OCI-LY7 (cell line): ENCODE measurements around the gene LCNL1. TPM values are rescaled to one million over a fixed set of nuclear protein-coding genes. Genes with fewer than 3 reads are reported as not detected.

ENCODE experiments used
- BruUV-seq: library from RNA; stranded (reverse); fragments of 400-500 nt; replicated peaks from 2 replicates; lab custom pipeline; 2021; lab: Mats Ljungman, UMichigan
- CTCF ChIA-PET: fragments of 300-600 bp; sonication (Branson Sonifier 250); formaldehyde crosslinking; loops from one replicate; lab custom pipeline; 2022; ENCODE audit warnings: antibody characterized with exemption; ENCODE audit not compliant: unreplicated experiment; lab: Charles Lee
- POLR2A ChIA-PET: fragments of 300-600 bp; sonication (Branson Sonifier 250); formaldehyde crosslinking; loops from one replicate; lab custom pipeline; 2022; ENCODE audit warnings: antibody characterized with exemption; lab: Charles Lee
- DNase-seq: peaks from one replicate; pipeline ENCODE4 v3.0.0-alpha.2; 2015; ENCODE audit warnings: low spot score
- H2AFZ ChIP-seq: fragments of 200-600 bp; sonication (generic), shearing (Covaris generic); 2 replicates; pipeline ENCODE4 v1.6.1; 2014; ENCODE audit warnings: mild to moderate bottlenecking, antibody characterized with exemption, low read length, moderate library complexity
- H3K27ac ChIP-seq: fragments of 200-600 bp; sonication (generic); 2 replicates; pipeline ENCODE4 v1.5.1; 2014; ENCODE audit warnings: mixed run types, low read depth, mild to moderate bottlenecking, moderate library complexity, low read length, inconsistent platforms; ENCODE audit not compliant: poor library complexity, severe bottlenecking
- H3K36me3 ChIP-seq: fragments of 200-600 bp; sonication (generic); 2 replicates; pipeline ENCODE4 v1.6.1; 2014; ENCODE audit warnings: mild to moderate bottlenecking, antibody characterized with exemption, low read length, moderate library complexity, mixed read lengths; ENCODE audit not compliant: insufficient read depth
- H3K4me1 ChIP-seq: fragments of 200-600 bp; sonication (generic); 2 replicates; pipeline ENCODE4 v1.5.1; 2014; ENCODE audit warnings: mild to moderate bottlenecking, low read length; ENCODE audit not compliant: insufficient read depth, poor library complexity, severe bottlenecking
- H3K4me2 ChIP-seq: fragments of 200-600 bp; sonication (generic); 2 replicates; pipeline ENCODE4 v1.6.1; 2014; ENCODE audit warnings: mild to moderate bottlenecking, low read length
- H3K4me3 ChIP-seq: fragments of 200-600 bp; sonication (generic); 2 replicates; pipeline ENCODE4 v1.5.1; 2014; ENCODE audit warnings: mild to moderate bottlenecking, low read depth, low read length; ENCODE audit not compliant: poor library complexity, severe bottlenecking
- H3K79me2 ChIP-seq: fragments of 200-600 bp; sonication (generic); 2 replicates; pipeline ENCODE4 v1.6.1; 2016; ENCODE audit warnings: low read depth, mild to moderate bottlenecking, low read length, moderate library complexity, mixed read lengths; ENCODE audit not compliant: insufficient read depth
- H3K9me2 ChIP-seq: fragments of 200-600 bp; sonication (generic); 2 replicates; pipeline ENCODE4 v1.6.1; 2016; ENCODE audit warnings: mild to moderate bottlenecking, low read length, mixed read lengths; ENCODE audit not compliant: insufficient read depth
- H3K9me3 ChIP-seq: fragments of 200-600 bp; sonication (generic); 2 replicates; pipeline ENCODE4 v1.6.1; 2014; ENCODE audit warnings: mild to moderate bottlenecking, mixed run types, low read length, mixed read lengths
- H4K20me1 ChIP-seq: fragments of 200-600 bp; sonication (generic); 2 replicates; pipeline ENCODE4 v1.6.1; 2014; ENCODE audit warnings: mild to moderate bottlenecking, antibody characterized with exemption, low read length, moderate library complexity, mixed read lengths; ENCODE audit not compliant: insufficient read depth
- EZH2phosphoT487 ChIP-seq: fragments of 200-600 bp; sonication (generic); IDR thresholded peaks from 2 replicates; pipeline ENCODE4 v1.6.1; 2018; ENCODE audit warnings: low read depth, borderline replicate concordance, mild to moderate bottlenecking, mixed run types, antibody characterized with exemption, low read length, moderate library complexity, mixed read lengths
- intact Hi-C: fragments of 100-400 bp; cut with micrococcal nuclease; formaldehyde crosslinking; loops from one replicate; pipeline ENCODE4 v1.10.0; 2022; ENCODE audit not compliant: unreplicated experiment
- total RNA-seq, 2 experiments: library from RNA; depleted of rRNA in 1 of 2; stranded (reverse); fragments of >200 nt in 1 of 2; shearing (Covaris generic) in 1 of 2; gene quantifications; 2 replicates each; pipeline ENCODE4 v1.2.3, GENCODE V29; 2014 to 2022
- TF ChIP-seq, protein P1 (sequence below): fragments of 200-600 bp; sonication (generic); conservative IDR thresholded peaks from 2 replicates; pipeline ENCODE4 v1.5.1; 2014; ENCODE audit warnings: mild to moderate bottlenecking, antibody characterized with exemption, low read length, moderate library complexity, mixed read lengths

The LCNL1 gene
- total RNA-seq, 2 experiments from 2014 or later, result not detected

- H3K9me3 ChIP-seq, result no peaks in the 10 kb centered on the region
- H3K9me2 ChIP-seq, result no peaks in the 10 kb centered on the region
- peaks cover 10% of the 10 kb centered on the region; the same call in 1 of the 2 replicates for H3K79me2 ChIP-seq
- H4K20me1 ChIP-seq, result no peaks in the 10 kb centered on the region
- TF ChIP-seq, protein P1, sequence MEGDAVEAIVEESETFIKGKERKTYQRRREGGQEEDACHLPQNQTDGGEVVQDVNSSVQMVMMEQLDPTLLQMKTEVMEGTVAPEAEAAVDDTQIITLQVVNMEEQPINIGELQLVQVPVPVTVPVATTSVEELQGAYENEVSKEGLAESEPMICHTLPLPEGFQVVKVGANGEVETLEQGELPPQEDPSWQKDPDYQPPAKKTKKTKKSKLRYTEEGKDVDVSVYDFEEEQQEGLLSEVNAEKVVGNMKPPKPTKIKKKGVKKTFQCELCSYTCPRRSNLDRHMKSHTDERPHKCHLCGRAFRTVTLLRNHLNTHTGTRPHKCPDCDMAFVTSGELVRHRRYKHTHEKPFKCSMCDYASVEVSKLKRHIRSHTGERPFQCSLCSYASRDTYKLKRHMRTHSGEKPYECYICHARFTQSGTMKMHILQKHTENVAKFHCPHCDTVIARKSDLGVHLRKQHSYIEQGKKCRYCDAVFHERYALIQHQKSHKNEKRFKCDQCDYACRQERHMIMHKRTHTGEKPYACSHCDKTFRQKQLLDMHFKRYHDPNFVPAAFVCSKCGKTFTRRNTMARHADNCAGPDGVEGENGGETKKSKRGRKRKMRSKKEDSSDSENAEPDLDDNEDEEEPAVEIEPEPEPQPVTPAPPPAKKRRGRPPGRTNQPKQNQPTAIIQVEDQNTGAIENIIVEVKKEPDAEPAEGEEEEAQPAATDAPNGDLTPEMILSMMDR, result no peak; the same call in 1 of the 2 replicates
- intact Hi-C loops, result loop anchor here (1.0 to 2.0 kb wide), 3 partner anchors 49 to 154 kb away; partner anchors contain the start of genes PAXX and TRAF2
- H3K27ac ChIP-seq, result peak overlapping the region; percentile 40
- peaks cover 40% of the 10 kb centered on the region for H3K36me3 ChIP-seq
- H3K4me1 ChIP-seq, result peaks cover 27% of the 10 kb centered on the region
- peak overlapping the region; percentile 82 for H3K4me3 ChIP-seq
- ChIA-PET CTCF (interaction anchor here (0.6 kb wide), 1 partner anchor 91 kb away, joined by 3 read pairs; no protein-coding TSS in a partner anchor), POLR2A (no interaction called here)
- DNase-seq, result no peak
- no TSS peak for BruUV-seq
- no peak overlapping the region for H2AFZ ChIP-seq
- H3K4me2 ChIP-seq, result peak overlapping the region; percentile 87
Measured at GRCh38 chr9:136944212-136944518, 38.6 kb upstream of the LCNL1 start.

DNA sequence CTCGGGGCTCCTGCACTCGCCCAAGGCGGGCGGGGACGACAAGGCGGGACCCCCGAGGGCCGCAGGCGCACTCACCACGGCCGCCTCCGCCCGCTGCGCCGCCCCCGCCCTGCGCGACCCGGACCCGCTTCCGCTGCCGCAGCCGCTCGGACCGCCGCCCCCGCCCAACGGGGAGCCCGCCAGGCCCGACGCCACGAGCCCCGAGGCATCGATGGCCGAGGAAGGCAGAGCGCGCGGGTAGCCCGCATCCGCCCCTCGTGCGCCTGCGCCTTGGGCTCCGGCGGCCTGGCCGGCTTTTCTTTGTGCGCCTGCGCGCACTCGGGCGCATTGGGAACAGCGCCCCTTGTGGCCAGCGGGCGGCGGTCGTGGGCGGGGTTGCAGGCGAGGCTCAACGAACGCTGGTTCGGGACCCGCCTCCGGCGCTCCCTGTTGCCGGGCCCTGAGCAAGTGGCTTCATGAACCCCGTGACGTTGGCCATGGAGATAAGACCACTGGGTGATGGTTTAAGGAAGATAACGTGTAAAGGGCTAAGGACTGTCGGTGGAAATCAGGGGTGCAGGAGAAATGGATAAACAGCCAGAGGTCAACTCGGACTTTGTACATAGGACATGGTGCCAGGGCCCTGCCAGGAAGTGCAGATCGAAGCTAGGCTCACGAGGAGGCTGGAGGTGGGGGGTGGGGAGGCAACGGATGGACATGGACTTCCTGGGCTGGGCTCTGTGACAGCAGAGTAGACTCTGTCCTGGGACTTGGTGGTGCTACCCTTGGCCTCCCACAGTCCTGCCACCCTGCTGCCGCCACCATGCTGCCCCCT, 38.1 kb upstream of the LCNL1 start, which contains the start of the genes C8G and FBXW5:
Gene C8G, plus strand, starts transcription at position 725 of the 814 bp plus-strand sequence. Its CDS starts 78 bp downstream, at position 803.
Gene FBXW5, minus strand, starts transcription at position 220 of the 814 bp plus-strand sequence. CDS start 655 bp downstream, outside the sequence.
- no peaks in the 10 kb centered on the region for H3K9me3 ChIP-seq
- CTCF ChIA-PET, result interaction anchor here (0.6 kb wide), 1 partner anchor 90 kb away, joined by 3 read pairs; no protein-coding TSS in a partner anchor
- no TSS peak for BruUV-seq
- intact Hi-C loops, result loop anchor here (1.0 to 2.0 kb wide), 3 partner anchors 48 to 154 kb away; partner anchors contain the start of genes PAXX and TRAF2
- DNase-seq, result peak; percentile 98
- peak within 1 kb of the TSS; percentile 82 for H3K4me3 ChIP-seq
- H2AFZ ChIP-seq, result peak within 1 kb of the TSS; percentile 45; the same call in 1 of the 2 replicates
- H4K20me1 ChIP-seq, result no peaks in the 10 kb centered on the region
- TF ChIP-seq EZH2phosphoT487, result no peak
- TF ChIP-seq, protein P1, result peak; percentile 86
- peaks cover 29% of the 10 kb centered on the region for H3K4me1 ChIP-seq
- peaks cover 10% of the 10 kb centered on the region; the same call in 1 of the 2 replicates for H3K79me2 ChIP-seq
- peak within 1 kb of the TSS; percentile 87 for H3K4me2 ChIP-seq
- POLR2A ChIA-PET, result no interaction called here
- H3K27ac ChIP-seq, result peak within 1 kb of the TSS; percentile 40
- peaks cover 35% of the 10 kb centered on the region for H3K36me3 ChIP-seq
- H3K9me2 ChIP-seq, result no peaks in the 10 kb centered on the region
